GM12865 (cell line): ENCODE results near the gene CD52.

Experiments used
- DNase-seq: peaks from one replicate; pipeline ENCODE4 v3.0.0; 2010; ENCODE audit warnings: low read depth
- H3K4me3 ChIP-seq: 2 replicates; pipeline ENCODE4 v1.5.1; 2011; ENCODE audit warnings: mild to moderate bottlenecking, low read depth, low read length, control low read depth
- TF ChIP-seq, protein P1 (sequence below): IDR thresholded peaks from 2 replicates; pipeline ENCODE4 v1.5.1; 2011; ENCODE audit warnings: low read length, control low read depth, low read depth, inconsistent platforms; ENCODE audit not compliant: insufficient read depth; ENCODE audit errors: missing control alignments

Gene CD52

DNA sequence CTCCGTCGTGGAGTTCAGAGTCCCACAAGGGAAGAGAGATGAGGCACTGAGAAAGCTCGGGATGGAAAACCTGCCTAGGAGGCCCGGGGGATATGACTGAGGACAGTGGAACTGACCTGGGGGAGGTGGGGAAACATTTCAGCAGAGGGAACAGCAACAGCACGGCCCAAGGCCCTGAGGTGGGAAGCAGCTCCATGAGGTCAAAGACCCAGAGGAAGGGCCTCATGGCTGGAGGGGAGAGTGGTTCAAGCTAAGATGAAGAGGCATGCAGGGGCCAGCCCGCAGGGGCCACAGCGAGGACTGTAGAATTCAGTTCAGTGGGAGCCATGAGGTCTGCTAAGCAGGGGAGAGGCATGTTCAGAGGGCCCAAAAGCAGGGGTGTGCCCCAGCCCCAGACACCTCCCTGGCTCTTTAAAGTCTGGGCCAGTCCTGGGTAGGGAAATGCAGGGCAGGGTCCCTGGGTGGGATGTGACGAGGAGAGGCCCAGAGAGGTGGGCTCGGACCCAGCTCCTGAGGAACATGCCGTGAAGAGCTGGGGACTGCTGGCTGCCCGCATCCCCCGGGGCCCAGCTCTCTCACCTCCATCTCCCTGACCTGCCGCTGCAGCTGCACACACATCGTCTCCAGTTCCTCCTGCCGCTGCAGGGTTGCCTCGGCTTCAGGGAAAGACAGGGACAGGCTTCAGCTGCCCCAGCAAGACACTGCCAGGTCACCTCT, 21.3 kb upstream of the CD52 start:
- TF ChIP-seq, protein P1, sequence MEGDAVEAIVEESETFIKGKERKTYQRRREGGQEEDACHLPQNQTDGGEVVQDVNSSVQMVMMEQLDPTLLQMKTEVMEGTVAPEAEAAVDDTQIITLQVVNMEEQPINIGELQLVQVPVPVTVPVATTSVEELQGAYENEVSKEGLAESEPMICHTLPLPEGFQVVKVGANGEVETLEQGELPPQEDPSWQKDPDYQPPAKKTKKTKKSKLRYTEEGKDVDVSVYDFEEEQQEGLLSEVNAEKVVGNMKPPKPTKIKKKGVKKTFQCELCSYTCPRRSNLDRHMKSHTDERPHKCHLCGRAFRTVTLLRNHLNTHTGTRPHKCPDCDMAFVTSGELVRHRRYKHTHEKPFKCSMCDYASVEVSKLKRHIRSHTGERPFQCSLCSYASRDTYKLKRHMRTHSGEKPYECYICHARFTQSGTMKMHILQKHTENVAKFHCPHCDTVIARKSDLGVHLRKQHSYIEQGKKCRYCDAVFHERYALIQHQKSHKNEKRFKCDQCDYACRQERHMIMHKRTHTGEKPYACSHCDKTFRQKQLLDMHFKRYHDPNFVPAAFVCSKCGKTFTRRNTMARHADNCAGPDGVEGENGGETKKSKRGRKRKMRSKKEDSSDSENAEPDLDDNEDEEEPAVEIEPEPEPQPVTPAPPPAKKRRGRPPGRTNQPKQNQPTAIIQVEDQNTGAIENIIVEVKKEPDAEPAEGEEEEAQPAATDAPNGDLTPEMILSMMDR: no peak
- no peak for DNase-seq
- H3K4me3 ChIP-seq: no peak overlapping the region

DNA sequence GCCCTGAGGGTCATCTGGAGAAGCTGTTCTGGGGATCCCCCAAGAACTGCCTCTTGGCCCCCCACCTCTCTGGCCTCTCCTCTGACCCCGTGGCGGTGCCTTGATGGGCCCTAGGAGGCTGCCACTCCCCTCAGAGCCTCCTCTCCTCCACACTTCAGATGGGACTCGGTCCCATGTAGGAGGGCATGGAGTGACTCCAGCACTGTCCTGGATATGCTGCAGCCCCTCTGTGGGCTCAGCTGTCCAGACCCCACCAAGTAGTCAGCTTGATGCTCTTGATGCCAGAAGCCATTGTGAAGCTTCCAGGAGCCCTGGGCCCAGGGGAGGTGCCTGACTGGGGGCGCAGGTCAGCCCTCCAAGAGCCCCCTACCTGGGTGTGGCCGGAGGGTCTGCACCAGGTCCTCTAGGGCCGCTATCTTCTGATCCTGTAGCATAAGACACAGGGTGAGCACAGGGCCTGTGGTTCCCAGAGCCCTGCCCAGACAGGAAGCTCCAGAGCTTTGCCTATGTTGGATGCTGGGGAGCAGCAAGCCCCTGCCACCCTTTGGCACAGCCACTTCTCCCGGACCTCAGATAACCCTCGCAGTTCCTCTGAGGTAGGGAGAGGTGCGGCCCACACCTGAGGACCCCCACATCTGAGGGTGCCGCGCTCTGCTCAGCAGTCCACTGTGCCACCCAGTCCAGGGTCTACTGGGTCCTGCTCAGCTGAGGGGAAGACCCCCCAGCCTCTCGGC, 20.5 kb upstream of the CD52 start:
- TF ChIP-seq, protein P1: no peak
- DNase-seq: no peak
- H3K4me3 ChIP-seq: no peak overlapping the region

DNA sequence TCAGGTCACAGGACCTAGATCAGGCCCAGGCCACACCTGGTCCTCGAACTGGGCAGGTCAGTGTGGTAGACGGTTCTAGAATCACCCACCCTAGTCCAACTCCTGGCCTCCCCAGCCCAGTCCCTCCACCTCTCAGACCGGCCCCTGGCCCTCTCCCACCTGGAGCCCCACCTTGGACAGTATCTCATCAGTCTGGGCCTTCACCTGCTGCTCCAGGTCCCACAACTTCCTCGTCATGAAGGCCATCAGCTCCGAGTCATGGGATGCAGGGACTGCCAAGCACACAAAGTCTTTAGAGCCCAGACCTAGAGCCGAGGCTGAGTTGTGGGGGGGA, 20.0 kb upstream of the CD52 start:
- no peak for DNase-seq
- H3K4me3 ChIP-seq: no peak overlapping the region
- TF ChIP-seq, protein P1: no peak

DNA sequence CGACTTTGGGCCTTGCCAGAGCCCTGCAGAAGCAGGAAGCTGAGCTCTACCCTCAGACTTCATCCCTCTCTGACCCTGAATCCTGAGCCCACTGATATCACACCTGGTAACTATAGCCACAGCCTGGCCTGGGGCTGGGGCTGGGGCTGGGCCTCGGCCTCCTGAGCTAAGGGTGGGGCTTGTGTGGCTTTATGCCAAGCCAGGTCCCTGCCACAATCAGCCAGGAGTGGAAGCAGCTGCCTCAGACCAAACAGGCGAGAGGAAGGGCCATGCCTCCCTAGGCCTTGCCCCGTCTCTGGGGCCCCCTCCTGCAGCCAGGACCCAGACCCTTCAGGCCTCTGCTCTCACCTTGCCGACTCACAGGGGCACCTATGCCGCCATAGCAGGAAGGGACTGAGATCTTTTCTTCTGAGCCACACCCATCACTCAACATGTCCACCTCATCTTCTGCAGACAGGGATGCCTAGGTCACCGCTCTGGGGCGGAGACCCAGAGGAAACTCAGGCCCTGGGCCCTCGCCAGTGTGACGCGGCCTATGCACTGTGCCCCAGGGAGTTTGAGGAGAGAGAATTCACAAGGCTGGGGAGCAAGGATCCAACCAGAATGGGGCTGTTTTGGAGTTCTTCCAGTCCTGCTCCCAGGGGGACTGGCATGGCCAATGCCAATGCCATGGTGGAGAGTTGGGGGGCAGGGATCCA, 17.0 kb upstream of the CD52 start:
- H3K4me3 ChIP-seq: no peak overlapping the region
- no peak for DNase-seq
- TF ChIP-seq, protein P1: no peak

DNA sequence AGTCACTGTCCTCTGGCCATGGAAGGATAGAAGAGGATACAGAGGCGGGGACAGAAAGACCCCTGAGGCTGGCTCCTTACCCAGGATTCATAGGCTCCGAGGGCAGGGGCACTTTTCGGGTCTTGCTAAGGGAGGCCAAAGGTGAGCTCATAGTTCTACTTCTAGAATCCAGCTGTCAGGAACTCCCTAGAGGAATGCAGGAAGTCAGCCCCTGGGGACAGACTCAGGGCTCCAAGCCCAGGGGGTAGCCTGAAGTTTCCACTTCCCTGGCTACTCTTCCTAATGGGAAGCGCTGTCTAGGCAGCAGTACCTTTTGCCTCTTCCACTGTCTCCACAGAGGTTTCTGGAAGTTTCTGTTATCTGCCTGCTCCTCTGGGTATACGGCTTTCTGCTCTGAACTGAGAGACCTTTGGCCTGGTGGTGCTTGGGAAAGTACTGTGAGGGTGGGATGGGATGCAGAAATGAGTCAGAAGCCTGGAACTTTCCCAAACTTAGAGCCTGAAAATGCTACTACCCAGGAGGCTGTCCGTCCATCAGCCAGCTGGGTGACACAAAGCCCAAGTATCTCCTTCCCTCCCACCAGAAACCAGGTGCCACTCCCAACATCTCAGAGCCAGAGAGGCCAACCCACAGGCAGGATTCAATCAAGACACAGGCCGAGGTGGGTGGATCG, 14.9 kb upstream of the CD52 start:
- TF ChIP-seq, protein P1: no peak
- H3K4me3 ChIP-seq: no peak overlapping the region
- DNase-seq: no peak

DNA sequence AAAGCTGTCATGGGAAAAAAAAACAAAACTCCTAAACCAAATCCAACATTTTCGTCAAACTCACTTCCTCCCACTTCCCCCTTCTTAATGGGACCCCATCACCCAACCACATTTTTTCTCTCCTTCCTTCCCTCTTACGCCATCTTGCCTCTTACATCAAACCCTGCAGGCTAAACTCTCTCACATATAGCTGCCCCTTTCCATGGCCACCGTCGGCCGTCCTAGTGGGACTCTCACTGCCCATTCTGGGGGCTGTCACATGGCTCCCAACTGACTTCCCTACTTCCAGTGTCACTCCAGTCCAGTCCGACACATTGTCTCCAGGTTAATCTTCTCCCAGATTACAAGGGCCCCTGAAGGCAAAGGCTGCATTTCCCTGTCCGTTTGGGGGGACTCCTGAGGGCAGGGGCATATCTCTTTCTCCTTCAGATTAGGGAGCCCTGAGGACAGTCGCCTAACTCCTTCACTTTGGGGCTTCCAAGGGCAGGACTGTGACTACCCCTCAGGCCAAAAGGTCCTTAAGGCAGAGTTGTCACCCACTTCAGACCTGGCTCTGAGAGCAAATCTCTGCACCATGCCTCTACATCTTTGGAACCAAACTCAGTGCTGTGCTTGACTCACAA, 12.0 kb upstream of the CD52 start:
- DNase-seq: no peak
- TF ChIP-seq, protein P1: no peak
- peak overlapping the region; percentile 72 for H3K4me3 ChIP-seq
